HCEC 1CT (cell line): Measurements from ENCODE around the gene SCAF11.
"Not testable (repeated sequence)": the region's sequence is repeated elsewhere in the genome, so short reads cannot be mapped to it uniquely, and the experiment has no call there.

ENCODE experiments used
- DNase-seq: peaks from one replicate; pipeline ENCODE4 v3.0.0-alpha.2; 2017

Gene SCAF11

GRCh38 chr12:45990468-45991283, at the start of gene SCAF11:
Gene SCAF11, minus strand, starts transcription at chr12:45990574. Its CDS starts 26,407 bp downstream, at chr12:45964167.
- peak; percentile 99 for DNase-seq

GRCh38 chr12:46037066-46037465, 46.7 kb upstream of the SCAF11 start:
- not testable (repeated sequence) for DNase-seq

- DNase-seq, result no peak
These were observed 36.8 kb upstream of the SCAF11 start for GRCh38 chr12:46027172-46027571.

GRCh38 chr12:46024099-46024498, 33.7 kb upstream of the SCAF11 start:
- DNase-seq, result no peak

- no peak for DNase-seq
These were observed 30.4 kb upstream of the SCAF11 start for GRCh38 chr12:46020768-46021167.

GRCh38 chr12:46018712-46019111, 28.3 kb upstream of the SCAF11 start:
- not testable (repeated sequence) for DNase-seq

GRCh38 chr12:46017866-46018375, 27.5 kb upstream of the SCAF11 start:
- DNase-seq, result not testable (repeated sequence)

GRCh38 chr12:46005823-46006222, 15.4 kb upstream of the SCAF11 start:
- no peak for DNase-seq

- no peak for DNase-seq
These were observed 14.9 kb upstream of the SCAF11 start for GRCh38 chr12:46005151-46005797.

GRCh38 chr12:46004715-46005114, 14.3 kb upstream of the SCAF11 start:
- DNase-seq, result no peak

- not testable (repeated sequence) for DNase-seq
These were observed 9.7 kb upstream of the SCAF11 start for GRCh38 chr12:46000076-46000475.

- DNase-seq, result no peak
These were observed 4.4 kb upstream of the SCAF11 start for GRCh38 chr12:45994736-45995135.

- DNase-seq, result peak; percentile 63
These were observed 1.2 kb upstream of the SCAF11 start for GRCh38 chr12:45991284-45992249.

- DNase-seq, result peak; percentile 52
These were observed 480 bp downstream of the SCAF11 start for GRCh38 chr12:45989721-45990467.

GRCh38 chr12:45989287-45989686, 1.1 kb downstream of the SCAF11 start:
- peak; percentile 21 for DNase-seq

- peak; percentile 70 for DNase-seq
These were observed 2.1 kb downstream of the SCAF11 start for GRCh38 chr12:45988264-45988663.

GRCh38 chr12:45987340-45987727, 3.0 kb downstream of the SCAF11 start:
- no peak for DNase-seq

- DNase-seq, result no peak
These were observed 3.6 kb downstream of the SCAF11 start for GRCh38 chr12:45986641-45987339.

- DNase-seq, result peak; percentile 24
These were observed 9.1 kb downstream of the SCAF11 start for GRCh38 chr12:45981075-45981837.

GRCh38 chr12:45980540-45980939, 9.8 kb downstream of the SCAF11 start:
- DNase-seq, result no peak

- no peak for DNase-seq
These were observed 12.3 kb downstream of the SCAF11 start for GRCh38 chr12:45978108-45978507.
